ENCODE data around the gene MRGPRG.
A peak's percentile ranks its signal among the peaks of the same experiment; 100 is the strongest.

MRGPRG gene

DNA sequence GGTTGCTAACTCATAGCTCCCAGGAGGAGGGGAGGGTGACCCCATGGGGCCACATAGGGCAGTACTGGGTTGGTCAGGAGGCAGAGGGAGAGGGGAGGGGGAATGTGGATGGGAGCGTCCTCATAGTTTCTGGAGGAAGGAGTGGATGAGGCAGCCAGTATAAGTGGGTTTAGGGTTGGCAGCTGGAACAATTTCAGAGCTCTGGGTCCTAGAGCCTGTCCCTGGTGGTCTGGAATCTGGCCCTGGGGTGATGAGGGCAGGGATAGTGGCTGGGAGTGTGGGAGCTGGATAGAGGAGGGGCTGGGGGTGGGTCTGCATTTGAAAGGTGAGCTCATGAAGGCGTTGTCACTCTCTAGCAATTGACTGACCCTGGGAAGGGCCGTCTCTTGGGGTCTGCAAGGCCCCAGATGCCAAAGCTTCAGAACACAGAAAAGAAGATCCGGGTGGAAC, 5.3 kb upstream of the MRGPRG start:
- H3K36me3 ChIP-seq (ENCODE audit: control insufficient read depth, insufficient read depth, low read length), result no peaks in the 10 kb centered on the region
- H3K4me3 ChIP-seq (ENCODE audit: low read depth, low read length), result no peak overlapping the region
- no peaks in the 10 kb centered on the region for H3K9me3 ChIP-seq (ENCODE audit: control insufficient read depth, insufficient read depth, low read length)
- peaks cover 2% of the 10 kb centered on the region for H3K4me1 ChIP-seq (ENCODE audit: control insufficient read depth, insufficient read depth, low read length)
- no peaks in the 10 kb centered on the region for H3K27me3 ChIP-seq (ENCODE audit: control insufficient read depth, insufficient read depth, low read length)
- peak overlapping the region; percentile 47 for H3K9ac ChIP-seq (ENCODE audit: low read depth, low read length)

DNA sequence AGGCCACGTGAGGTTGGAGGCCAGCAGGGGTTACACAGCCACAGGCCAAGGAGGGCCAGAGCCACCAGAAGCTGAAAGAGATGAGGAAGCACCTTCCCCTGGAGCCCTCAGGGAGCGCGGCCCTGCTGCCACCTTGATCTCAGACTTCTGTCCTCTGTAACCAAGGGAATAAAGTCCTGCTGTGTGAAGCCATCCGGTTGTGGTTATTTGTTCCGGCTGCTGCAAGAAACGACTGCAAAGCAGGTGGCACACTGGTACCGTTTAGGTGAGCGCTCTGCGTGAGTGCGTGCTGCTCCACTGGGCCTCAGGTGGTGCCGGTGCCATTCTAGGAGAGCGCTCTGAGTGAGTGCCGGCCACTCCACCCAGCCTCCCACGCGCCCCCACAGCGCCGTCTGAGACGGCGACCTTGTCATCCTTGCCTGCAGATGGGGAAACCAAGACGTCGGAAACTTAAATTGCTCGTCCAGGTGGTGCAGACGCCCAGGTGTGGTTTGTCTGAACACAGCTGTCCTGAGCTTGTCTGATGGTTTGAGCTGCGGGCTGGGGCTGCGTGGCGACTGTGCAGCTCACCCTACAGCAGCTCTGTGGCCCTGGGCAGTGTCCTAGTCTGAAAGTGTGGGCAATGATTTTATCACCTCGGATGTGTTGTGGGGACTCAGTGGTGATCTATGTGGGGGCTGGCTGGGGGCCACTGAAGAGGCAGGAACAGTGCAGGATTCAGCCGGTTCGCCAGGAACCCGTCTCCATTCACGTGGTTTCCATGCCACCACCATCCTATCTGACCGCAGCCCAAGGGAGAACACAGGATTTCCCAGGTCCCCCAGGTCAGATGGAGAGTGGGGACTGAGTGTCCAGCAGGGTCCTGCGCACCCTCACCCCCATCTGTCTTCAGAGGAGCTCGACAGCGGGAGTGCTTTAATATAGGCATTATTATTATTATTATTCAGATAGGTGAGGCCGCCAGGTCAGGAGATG, 4.6 kb upstream of the MRGPRG start:
- Histone ChIP-seq H3K4me3 (ENCODE audit: low read depth, low read length) (no peak overlapping the region), H3K9me3 (ENCODE audit: control insufficient read depth, insufficient read depth, low read length) (no peaks in the 10 kb centered on the region), H3K9ac (ENCODE audit: low read depth, low read length) (no peak overlapping the region), H3K36me3 (ENCODE audit: control insufficient read depth, insufficient read depth, low read length) (no peaks in the 10 kb centered on the region), H3K27me3 (ENCODE audit: control insufficient read depth, insufficient read depth, low read length) (no peaks in the 10 kb centered on the region), H3K4me1 (ENCODE audit: control insufficient read depth, insufficient read depth, low read length) (peaks cover 2% of the 10 kb centered on the region)

DNA sequence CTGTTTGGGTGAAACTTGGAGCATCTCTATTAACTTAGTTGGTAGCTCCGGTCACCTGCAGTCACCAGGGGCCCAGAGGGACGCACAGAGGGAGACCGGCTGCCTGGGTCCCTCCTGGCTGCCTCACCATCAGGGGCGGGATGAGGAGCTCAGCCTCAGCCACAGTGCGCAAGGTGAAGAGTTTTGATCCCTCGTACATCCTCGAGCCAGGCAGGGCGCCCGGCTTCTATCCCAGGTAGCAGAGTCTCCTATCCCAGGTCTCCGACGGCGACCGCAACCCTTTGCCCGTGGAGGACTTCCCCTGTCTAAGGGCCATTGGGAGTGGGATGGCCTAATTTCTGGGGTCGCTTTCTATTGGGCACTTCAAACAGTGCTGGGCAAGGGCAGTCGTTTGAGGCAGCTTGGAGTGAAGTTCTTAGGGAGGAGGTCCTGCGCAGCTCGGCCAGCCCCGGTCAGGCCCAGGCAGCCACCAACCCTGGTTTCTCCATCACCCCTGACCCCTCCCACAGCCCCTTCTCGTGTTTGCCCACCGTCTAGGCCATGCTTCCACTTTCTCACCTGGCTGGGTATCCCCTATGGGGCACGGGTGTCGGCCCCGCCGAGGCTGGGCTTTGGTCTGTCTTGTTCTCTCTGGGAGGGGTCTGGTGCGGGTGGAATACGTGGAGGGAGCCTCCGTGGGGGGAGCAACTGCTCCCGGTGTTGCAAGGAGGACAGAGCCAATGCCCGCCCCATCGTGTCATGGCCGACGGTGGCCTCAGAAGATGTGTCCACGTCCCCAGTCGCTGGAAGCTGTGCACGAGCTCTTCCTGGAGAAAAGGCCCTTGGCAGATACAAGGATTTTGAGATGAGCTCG, 3.6 kb upstream of the MRGPRG start:
- no peaks in the 10 kb centered on the region for H3K36me3 ChIP-seq (ENCODE audit: control insufficient read depth, insufficient read depth, low read length)
- no peak overlapping the region for H3K9ac ChIP-seq (ENCODE audit: low read depth, low read length)

DNA sequence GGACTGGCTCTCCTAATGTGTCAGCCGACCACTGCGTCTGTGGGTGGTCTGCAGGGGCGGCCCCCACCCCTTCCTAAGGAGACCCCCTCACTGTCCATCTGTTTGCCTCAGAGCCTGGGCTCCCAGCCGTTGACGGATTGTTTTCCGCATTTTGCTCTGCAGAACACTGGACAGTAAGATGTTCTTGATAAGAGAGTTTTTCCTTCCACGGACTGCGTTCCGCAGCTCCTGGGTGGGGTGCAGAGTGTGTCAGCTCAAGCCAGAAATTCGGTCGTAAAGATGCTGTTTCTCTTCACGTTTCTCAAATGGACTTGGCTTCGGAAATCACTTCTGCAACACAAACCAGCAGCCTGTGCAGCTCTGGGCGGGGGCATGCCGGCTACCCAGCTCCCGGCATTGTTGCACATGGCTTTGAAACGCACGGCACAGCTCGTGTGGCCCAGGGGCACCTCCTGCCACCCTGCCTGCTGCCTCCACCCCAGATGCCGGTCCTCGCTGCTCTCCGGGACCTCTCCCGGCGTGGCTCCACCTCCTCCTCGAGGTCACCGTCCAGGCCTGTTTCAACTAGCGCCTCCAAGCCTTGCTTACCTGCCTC, 2.9 kb upstream of the MRGPRG start:
- Histone ChIP-seq H3K4me3 (ENCODE audit: low read depth, low read length) (no peak overlapping the region), H3K4me1 (ENCODE audit: control insufficient read depth, insufficient read depth, low read length) (peaks cover 2% of the 10 kb centered on the region), H3K9ac (ENCODE audit: low read depth, low read length) (no peak overlapping the region), H3K27me3 (ENCODE audit: control insufficient read depth, insufficient read depth, low read length) (no peaks in the 10 kb centered on the region), H3K9me3 (ENCODE audit: control insufficient read depth, insufficient read depth, low read length) (no peaks in the 10 kb centered on the region), H3K36me3 (ENCODE audit: control insufficient read depth, insufficient read depth, low read length) (no peaks in the 10 kb centered on the region)

More for the DNA sequence above, 3.6 kb upstream of the MRGPRG start:
- Histone ChIP-seq H3K27me3 (ENCODE audit: control insufficient read depth, insufficient read depth, low read length) (no peaks in the 10 kb centered on the region), H3K4me3 (ENCODE audit: low read depth, low read length) (no peak overlapping the region), H3K4me1 (ENCODE audit: control insufficient read depth, insufficient read depth, low read length) (peaks cover 2% of the 10 kb centered on the region), H3K9me3 (ENCODE audit: control insufficient read depth, insufficient read depth, low read length) (no peaks in the 10 kb centered on the region)

DNA sequence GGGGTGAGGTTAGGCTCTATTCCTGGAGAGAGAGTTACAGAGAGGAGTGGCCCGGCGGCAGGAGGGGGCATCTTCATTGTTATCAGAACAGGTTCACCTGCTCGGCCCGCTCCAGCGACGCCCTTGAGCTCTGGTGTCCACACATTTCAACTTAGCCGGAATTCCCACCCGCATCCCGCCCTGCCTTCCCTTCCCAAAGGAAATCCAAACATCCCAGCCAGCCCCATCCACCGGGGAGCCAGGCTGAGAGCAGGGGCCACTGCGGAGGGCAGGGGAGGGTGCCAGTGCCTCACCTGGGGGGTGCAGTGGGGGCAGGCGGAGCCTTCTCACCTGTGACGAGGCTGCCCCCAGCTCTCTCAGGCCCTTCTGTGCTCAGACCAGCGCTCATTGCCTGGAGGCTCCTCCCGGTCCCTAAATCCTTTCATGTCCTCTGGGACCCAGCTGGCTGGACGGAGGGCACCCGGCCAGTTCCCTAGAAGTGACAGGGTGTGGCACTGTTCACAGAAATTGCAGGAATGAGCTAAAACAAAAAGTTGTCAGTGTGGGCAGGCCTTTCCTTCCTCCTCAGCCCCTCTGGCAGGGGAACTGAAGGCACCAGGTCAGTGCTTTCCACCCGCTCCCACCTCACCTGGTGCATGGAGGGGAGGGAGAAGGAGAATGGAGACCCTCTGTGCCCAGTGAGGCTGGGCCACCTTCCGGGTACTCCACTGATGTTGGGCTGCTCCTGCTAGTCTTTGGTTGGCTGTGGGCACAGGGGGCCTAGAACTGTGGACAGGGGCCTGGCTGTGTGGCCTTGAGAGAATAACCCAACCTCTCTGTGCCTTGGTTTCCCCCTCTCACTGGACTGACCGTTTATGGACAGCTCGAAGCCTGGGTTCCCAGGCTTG, 2.2 kb upstream of the MRGPRG start:
- no peak overlapping the region for H3K4me3 ChIP-seq (ENCODE audit: low read depth, low read length)
- no peaks in the 10 kb centered on the region for H3K9me3 ChIP-seq (ENCODE audit: control insufficient read depth, insufficient read depth, low read length)
- no peaks in the 10 kb centered on the region for H3K27me3 ChIP-seq (ENCODE audit: control insufficient read depth, insufficient read depth, low read length)
- peaks cover 2% of the 10 kb centered on the region for H3K4me1 ChIP-seq (ENCODE audit: control insufficient read depth, insufficient read depth, low read length)
- no peaks in the 10 kb centered on the region for H3K36me3 ChIP-seq (ENCODE audit: control insufficient read depth, insufficient read depth, low read length)
- no peak overlapping the region for H3K9ac ChIP-seq (ENCODE audit: low read depth, low read length)

DNA sequence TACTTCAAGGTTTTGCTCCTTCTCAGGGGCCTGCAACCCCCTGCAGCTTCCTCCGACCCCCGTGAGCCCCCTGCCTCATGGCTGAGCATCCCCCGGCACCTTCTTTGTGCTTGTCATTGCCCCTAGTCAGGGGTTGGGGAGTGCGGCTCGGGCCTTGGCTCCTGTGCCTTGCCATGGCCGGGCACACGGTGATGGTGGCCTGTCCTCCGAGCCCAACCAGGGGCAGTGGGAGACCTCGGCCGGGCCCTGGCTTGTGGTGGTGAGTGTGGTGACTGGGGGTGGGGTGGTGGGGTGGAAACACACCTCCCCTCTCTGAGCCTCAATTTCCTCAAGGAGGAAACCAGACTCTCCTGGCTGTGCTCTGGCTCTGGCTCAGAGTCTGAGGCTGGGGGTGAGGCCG, 1.5 kb upstream of the MRGPRG start:
- H3K4me1 ChIP-seq (ENCODE audit: control insufficient read depth, insufficient read depth, low read length), result peaks cover 2% of the 10 kb centered on the region
- H3K36me3 ChIP-seq (ENCODE audit: control insufficient read depth, insufficient read depth, low read length), result no peaks in the 10 kb centered on the region
- H3K9me3 ChIP-seq (ENCODE audit: control insufficient read depth, insufficient read depth, low read length), result no peaks in the 10 kb centered on the region
- no peak overlapping the region for H3K4me3 ChIP-seq (ENCODE audit: low read depth, low read length)
- H3K9ac ChIP-seq (ENCODE audit: low read depth, low read length), result no peak overlapping the region
- H3K27me3 ChIP-seq (ENCODE audit: control insufficient read depth, insufficient read depth, low read length), result no peaks in the 10 kb centered on the region

DNA sequence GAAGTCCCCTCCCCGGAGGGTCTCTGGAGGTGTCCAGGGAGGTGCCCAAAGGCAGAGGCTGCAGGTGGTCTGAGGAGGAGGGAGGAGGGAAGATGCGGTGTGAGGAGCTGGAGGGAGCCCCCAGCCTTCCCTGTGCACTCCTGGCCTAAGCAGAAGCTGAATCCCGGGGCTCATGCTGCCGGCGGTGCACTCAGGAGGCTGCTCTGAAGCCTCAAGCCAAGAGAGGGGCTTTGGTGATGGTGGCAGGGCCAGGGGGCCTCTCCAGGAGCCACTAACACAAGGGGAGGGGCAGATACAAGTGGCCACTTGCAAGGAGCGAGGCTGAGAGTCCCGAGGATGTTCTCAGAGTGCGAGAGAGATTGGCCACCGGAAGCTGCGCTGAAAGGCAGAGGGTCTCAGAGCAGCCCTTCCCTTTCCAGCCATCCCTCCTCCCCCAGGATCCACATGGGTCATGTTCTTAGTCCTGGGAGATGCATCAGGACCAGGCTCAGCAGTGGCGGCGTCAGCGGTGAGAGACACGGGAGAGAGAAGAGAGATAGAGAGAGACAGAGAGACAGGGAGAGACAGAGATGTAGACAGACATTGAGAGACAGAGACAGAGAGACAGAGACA, 774 bp upstream of the MRGPRG start:
- peaks cover 2% of the 10 kb centered on the region for H3K4me1 ChIP-seq (ENCODE audit: control insufficient read depth, insufficient read depth, low read length)
- H3K4me3 ChIP-seq (ENCODE audit: low read depth, low read length), result no peak overlapping the region
- no peaks in the 10 kb centered on the region for H3K27me3 ChIP-seq (ENCODE audit: control insufficient read depth, insufficient read depth, low read length)

DNA sequence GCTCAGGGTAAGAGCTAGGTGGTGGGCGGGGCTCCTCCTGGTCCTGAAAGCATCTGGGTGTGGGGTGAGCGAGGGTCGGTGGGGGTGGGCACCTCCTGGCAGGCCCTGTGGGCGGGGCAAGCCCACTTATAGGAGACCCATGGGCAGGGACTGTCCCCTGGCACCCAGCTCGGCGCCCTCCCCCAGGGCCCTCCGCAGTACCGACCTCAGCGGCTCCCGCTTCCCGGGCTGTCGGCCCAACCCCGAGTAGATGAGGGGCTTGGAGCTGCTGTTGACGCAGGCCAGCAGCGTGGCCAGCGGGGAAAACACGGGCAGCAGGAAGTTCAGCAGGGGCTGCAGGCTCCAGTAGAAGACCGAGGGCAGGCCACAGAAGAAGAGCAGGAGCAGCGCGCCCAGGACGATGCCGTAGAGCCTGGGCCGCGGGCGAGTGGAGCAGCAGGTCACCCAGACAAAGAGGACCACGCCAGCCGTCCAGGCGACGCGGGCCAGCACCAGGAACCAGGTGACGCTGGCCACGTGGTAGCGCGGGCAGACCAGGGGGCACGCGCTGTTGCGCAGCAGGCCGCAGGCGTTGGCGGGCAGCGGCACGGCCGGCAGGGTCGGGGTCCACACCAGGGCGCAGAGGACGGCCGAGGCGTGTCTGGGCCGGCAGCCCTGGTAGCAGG, 663 bp downstream of the MRGPRG start:
- Histone ChIP-seq H3K9ac (ENCODE audit: low read depth, low read length) (no peak overlapping the region), H3K9me3 (ENCODE audit: control insufficient read depth, insufficient read depth, low read length) (no peaks in the 10 kb centered on the region), H3K36me3 (ENCODE audit: control insufficient read depth, insufficient read depth, low read length) (no peaks in the 10 kb centered on the region), H3K4me1 (ENCODE audit: control insufficient read depth, insufficient read depth, low read length) (no peaks in the 10 kb centered on the region), H3K27me3 (ENCODE audit: control insufficient read depth, insufficient read depth, low read length) (peaks cover 3% of the 10 kb centered on the region), H3K4me3 (ENCODE audit: low read depth, low read length) (no peak overlapping the region)

More for the DNA sequence above, 774 bp upstream of the MRGPRG start:
- Histone ChIP-seq H3K9ac (ENCODE audit: low read depth, low read length) (no peak overlapping the region), H3K9me3 (ENCODE audit: control insufficient read depth, insufficient read depth, low read length) (no peaks in the 10 kb centered on the region), H3K36me3 (ENCODE audit: control insufficient read depth, insufficient read depth, low read length) (no peaks in the 10 kb centered on the region)

DNA sequence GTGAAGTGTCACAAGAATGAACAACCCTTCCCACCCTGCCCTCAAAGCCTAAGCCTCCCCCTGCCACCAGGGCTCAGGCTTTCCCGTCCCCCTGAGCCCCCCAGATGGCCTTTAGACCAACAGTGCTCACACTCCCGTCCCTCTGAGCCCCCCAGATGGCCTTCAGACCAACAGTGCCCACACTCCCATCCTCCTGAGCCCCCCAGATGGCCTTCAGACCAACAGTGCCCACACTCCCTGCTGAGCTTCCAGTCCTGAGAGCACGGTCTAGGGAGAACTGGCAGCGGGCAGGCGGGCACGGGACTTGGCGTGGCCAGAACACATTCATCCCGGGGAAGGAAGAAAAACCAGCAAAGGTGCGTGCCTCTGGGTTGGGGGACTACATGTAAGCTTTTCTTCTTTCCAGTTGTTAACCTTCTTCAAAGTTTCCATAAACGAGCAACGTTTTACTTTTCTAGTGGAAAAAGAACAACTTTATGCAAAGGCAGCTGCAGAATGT, 2.5 kb downstream of the MRGPRG start:
- Histone ChIP-seq H3K27me3 (ENCODE audit: control insufficient read depth, insufficient read depth, low read length) (peaks cover 3% of the 10 kb centered on the region), H3K9me3 (ENCODE audit: control insufficient read depth, insufficient read depth, low read length) (no peaks in the 10 kb centered on the region), H3K4me3 (ENCODE audit: low read depth, low read length) (no peak overlapping the region), H3K36me3 (ENCODE audit: control insufficient read depth, insufficient read depth, low read length) (no peaks in the 10 kb centered on the region), H3K9ac (ENCODE audit: low read depth, low read length) (no peak overlapping the region), H3K4me1 (ENCODE audit: control insufficient read depth, insufficient read depth, low read length) (no peaks in the 10 kb centered on the region)

DNA sequence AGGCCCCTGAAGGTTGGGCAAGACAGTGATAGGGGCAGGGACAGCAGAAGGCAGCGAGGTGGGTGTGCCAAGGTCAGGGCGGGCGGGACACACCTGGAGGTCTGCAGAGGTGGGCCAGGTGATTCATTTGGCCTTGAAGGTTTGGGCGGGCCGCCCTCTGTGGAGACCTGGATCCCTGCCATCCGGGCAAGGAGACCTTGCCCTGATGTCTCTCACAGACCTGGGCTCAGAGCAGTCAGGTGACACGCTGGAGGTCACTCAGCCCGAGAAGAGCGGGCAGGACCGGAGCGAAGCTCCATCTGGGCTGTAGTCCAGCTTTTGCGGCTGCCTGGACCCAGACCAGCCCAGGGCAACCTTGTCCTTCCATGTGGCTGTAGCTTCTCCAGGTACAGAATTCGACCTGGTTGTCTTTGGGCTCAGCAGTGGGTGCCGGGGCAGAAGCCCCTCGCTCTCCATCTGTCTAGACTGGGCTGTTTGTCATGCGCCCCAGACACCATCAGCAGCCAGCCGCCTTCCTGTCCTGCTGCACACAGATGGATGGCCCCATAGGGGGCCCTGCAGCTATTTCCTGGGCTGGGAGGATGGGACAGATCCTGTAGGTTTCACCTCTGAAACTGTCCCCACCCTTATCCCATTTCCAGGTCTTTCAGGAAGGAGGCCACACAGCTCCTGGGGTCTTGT, 3.1 kb downstream of the MRGPRG start:
- H3K27me3 ChIP-seq (ENCODE audit: control insufficient read depth, insufficient read depth, low read length), result peaks cover 3% of the 10 kb centered on the region
- H3K36me3 ChIP-seq (ENCODE audit: control insufficient read depth, insufficient read depth, low read length), result no peaks in the 10 kb centered on the region
- no peak overlapping the region for H3K4me3 ChIP-seq (ENCODE audit: low read depth, low read length)
- H3K9ac ChIP-seq (ENCODE audit: low read depth, low read length), result no peak overlapping the region
- H3K9me3 ChIP-seq (ENCODE audit: control insufficient read depth, insufficient read depth, low read length), result no peaks in the 10 kb centered on the region
- no peaks in the 10 kb centered on the region for H3K4me1 ChIP-seq (ENCODE audit: control insufficient read depth, insufficient read depth, low read length)
